Mesendoderm (in vitro differentiated cells): Measurements from ENCODE around the gene MAPK10.

Source experiments
- DNase-seq: peaks from one replicate; pipeline ENCODE4 v3.0.0; 2013
- H2AK5ac ChIP-seq: 2 replicates; pipeline ENCODE4 v1.6.1; 2013; ENCODE audit warnings: low read length, inconsistent platforms
- H2BK120ac ChIP-seq: 2 replicates; pipeline ENCODE4 v1.6.1; 2013; ENCODE audit warnings: low read depth, mild to moderate bottlenecking, low read length, moderate library complexity, mixed read lengths
- H2BK15ac ChIP-seq: replicated peaks from 2 replicates; pipeline ENCODE4 v1.6.1; 2013; ENCODE audit warnings: low read depth, mild to moderate bottlenecking, moderate library complexity
- H2BK5ac ChIP-seq: 2 replicates; pipeline ENCODE4 v1.6.1; 2013; ENCODE audit warnings: low read length, inconsistent platforms
- H3K18ac ChIP-seq: 2 replicates; pipeline ENCODE4 v1.6.1; 2013; ENCODE audit warnings: mild to moderate bottlenecking, low read length, mixed read lengths
- H3K23ac ChIP-seq: one replicate; pipeline ENCODE4 v1.6.1; 2013; ENCODE audit warnings: low read length
- H3K27ac ChIP-seq: 2 replicates; pipeline ENCODE4 v1.5.1; 2013; ENCODE audit warnings: low read depth, mild to moderate bottlenecking, inconsistent platforms, low read length, moderate library complexity
- H3K27me3 ChIP-seq: 2 replicates; pipeline ENCODE4 v1.6.1; 2013; ENCODE audit warnings: low read length, control low read depth, mild to moderate bottlenecking, inconsistent platforms; ENCODE audit not compliant: insufficient read depth, poor library complexity
- H3K36me3 ChIP-seq: 2 replicates; pipeline ENCODE4 v1.6.1; 2013; ENCODE audit warnings: low read length, inconsistent platforms; ENCODE audit not compliant: control insufficient read depth, insufficient read depth
- H3K4ac ChIP-seq: one replicate; pipeline ENCODE4 v1.6.1; 2013; ENCODE audit warnings: low read depth, mild to moderate bottlenecking, low read length, moderate library complexity
- H3K4me1 ChIP-seq: 2 replicates; pipeline ENCODE4 v1.6.1; 2013; ENCODE audit warnings: low read depth, low read length, inconsistent platforms; ENCODE audit not compliant: control insufficient read depth
- H3K4me2 ChIP-seq: 2 replicates; pipeline ENCODE4 v1.6.1; 2013; ENCODE audit warnings: low read length
- H3K4me3 ChIP-seq: 2 replicates; pipeline ENCODE4 v1.5.1; 2013; ENCODE audit warnings: mild to moderate bottlenecking, low read length
- H3K56ac ChIP-seq: one replicate; pipeline ENCODE4 v1.6.1; 2013; ENCODE audit warnings: low read length
- H3K79me1 ChIP-seq: 2 replicates; pipeline ENCODE4 v1.6.1; 2013; ENCODE audit warnings: low read length, inconsistent platforms
- H3K79me2 ChIP-seq: 2 replicates; pipeline ENCODE4 v1.6.1; 2013; ENCODE audit warnings: mild to moderate bottlenecking, low read length; ENCODE audit not compliant: control insufficient read depth, insufficient read depth
- H3K9ac ChIP-seq: 2 replicates; pipeline ENCODE4 v1.6.1; 2013; ENCODE audit warnings: low read length, inconsistent platforms
- H4K5ac ChIP-seq: one replicate; pipeline ENCODE4 v1.6.1; 2013; ENCODE audit warnings: low read length
- H4K8ac ChIP-seq: one replicate; pipeline ENCODE4 v1.6.1; 2013; ENCODE audit warnings: low read depth, mild to moderate bottlenecking, control low read depth, low read length, moderate library complexity
- WGBS: extraction: QIAGEN DNeasy Blood & Tissue Kit; methylation state at CpG from one replicate; pipeline ENCODE4 v1.1.7; 2013; ENCODE audit warnings: low lambda C conversion rate, missing lambda C conversion rate; ENCODE audit not compliant: insufficient coverage; ENCODE audit errors: extremely low coverage; 5-methylcytosine and 5-hydroxymethylcytosine counted together

The MAPK10 gene

DNA sequence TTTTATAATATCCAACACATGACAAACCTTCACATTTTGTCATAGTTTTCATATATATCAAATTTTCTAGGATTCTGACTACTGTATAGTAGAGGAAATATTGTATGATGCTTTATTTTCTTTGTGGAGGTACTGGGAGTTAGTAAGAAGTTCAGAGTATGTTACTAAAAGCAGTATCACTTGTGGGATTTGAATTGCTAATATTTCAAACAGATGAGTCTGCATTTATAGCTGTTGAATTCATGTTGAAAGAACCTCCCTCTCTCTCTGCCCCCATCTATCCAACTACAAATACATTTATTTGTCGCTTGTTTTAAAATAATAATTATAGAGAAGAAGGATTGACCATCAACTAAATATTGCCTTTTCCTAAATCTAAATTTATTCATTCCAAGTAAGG, 29.8 kb upstream of the MAPK10 start:
- no peak overlapping the region for H3K9ac ChIP-seq
- no peak overlapping the region for H4K8ac ChIP-seq
- WGBS, result no CpG with 5 or more reads among the region's 1 CpG

DNA sequence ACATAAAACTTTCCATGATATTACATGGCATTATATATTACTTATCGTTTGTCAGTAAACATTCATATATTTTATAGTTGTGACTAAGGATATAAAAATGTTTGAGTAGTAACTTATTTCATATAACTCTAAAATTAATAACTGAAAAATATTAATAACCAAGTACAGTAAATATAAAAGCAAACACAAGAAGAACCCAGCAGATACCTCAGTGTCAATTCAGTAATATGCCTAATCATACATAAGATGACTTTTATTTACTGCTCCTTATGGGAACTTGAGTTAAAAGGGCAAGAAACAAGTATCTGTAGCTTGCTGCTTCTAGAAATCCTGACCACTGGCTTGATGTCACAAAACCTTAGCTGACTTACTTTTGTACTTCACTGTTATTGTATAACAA, 28.4 kb upstream of the MAPK10 start:
- Histone ChIP-seq H3K56ac (no peak overlapping the region), H4K8ac (no peak overlapping the region), H4K5ac (no peak overlapping the region), H3K79me1 (no peaks in the 10 kb centered on the region), H3K18ac (no peak overlapping the region), H3K4me3 (no peak overlapping the region), H3K4me2 (no peak overlapping the region), H3K27me3 (no peaks in the 10 kb centered on the region), H3K23ac (no peak overlapping the region), H2BK5ac (no peak overlapping the region), H3K36me3 (no peaks in the 10 kb centered on the region), H2BK120ac (no peak overlapping the region), H2AK5ac (no peak overlapping the region), H3K27ac (no peak overlapping the region), H3K4me1 (peaks cover 8% of the 10 kb centered on the region), H3K4ac (no peak overlapping the region), H3K9ac (no peak overlapping the region), H2BK15ac (no peak overlapping the region), H3K79me2 (no peaks in the 10 kb centered on the region)
- DNase-seq, result no peak
- WGBS, result no CpG with 5 or more reads among the region's 1 CpG

More for the DNA sequence above, 29.8 kb upstream of the MAPK10 start:
- no peak overlapping the region for H2BK15ac ChIP-seq
- H3K27me3 ChIP-seq, result no peaks in the 10 kb centered on the region
- DNase-seq, result no peak
- no peak overlapping the region for H3K4ac ChIP-seq
- H3K23ac ChIP-seq, result no peak overlapping the region
- H3K27ac ChIP-seq, result no peak overlapping the region
- H3K4me3 ChIP-seq, result no peak overlapping the region
- no peak overlapping the region for H4K5ac ChIP-seq
- H3K56ac ChIP-seq, result no peak overlapping the region
- no peaks in the 10 kb centered on the region for H3K79me1 ChIP-seq
- no peak overlapping the region for H3K4me2 ChIP-seq
- H3K4me1 ChIP-seq, result peaks cover 8% of the 10 kb centered on the region
- H3K79me2 ChIP-seq, result no peaks in the 10 kb centered on the region
- no peaks in the 10 kb centered on the region for H3K36me3 ChIP-seq
- no peak overlapping the region for H2AK5ac ChIP-seq
- no peak overlapping the region for H3K18ac ChIP-seq
- H2BK5ac ChIP-seq, result no peak overlapping the region
- no peak overlapping the region for H2BK120ac ChIP-seq

DNA sequence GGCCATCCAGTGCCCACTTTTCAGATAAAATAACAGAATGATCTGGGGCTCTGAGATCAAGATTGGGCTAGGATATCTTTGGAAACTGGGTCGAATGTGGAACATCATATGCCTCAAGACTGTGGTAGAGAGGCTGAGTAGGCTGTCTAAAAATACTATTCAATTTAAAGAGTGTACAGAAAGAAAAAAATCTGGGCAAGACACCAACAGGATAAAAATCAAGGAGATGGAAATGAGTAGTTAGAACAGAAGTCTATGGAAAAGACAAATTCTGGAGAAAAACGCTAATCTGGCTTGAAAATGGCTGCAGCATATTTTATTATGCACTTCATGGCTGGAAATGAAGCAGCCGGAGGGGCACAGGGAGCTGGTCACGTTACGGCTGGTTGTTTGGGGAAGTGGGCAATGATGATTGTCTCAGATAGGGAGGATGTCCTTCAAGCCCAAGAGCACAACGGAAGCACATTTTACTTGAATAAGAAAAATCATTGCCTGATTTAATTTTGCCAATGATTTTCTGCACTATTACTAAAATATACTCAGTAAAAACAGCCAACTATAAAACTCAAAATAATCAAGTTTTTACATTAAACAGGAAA, 27.1 kb upstream of the MAPK10 start:
- H2BK15ac ChIP-seq, result peak overlapping the region; percentile 96
- H3K79me1 ChIP-seq, result no peaks in the 10 kb centered on the region
- WGBS, result no CpG with 5 or more reads among the region's 6 CpGs
- H3K56ac ChIP-seq, result no peak overlapping the region
- no peak overlapping the region for H3K4me3 ChIP-seq
- no peak overlapping the region for H3K4ac ChIP-seq
- no peaks in the 10 kb centered on the region for H3K27me3 ChIP-seq
- no peak for DNase-seq
- H3K9ac ChIP-seq, result no peak overlapping the region
- no peaks in the 10 kb centered on the region for H3K36me3 ChIP-seq
- H2BK5ac ChIP-seq, result no peak overlapping the region
- no peak overlapping the region for H4K5ac ChIP-seq
- H3K23ac ChIP-seq, result no peak overlapping the region
- no peak overlapping the region for H2AK5ac ChIP-seq
- no peak overlapping the region for H3K27ac ChIP-seq
- H4K8ac ChIP-seq, result no peak overlapping the region
- H3K4me2 ChIP-seq, result no peak overlapping the region
- H3K18ac ChIP-seq, result peak overlapping the region; percentile 18
- no peaks in the 10 kb centered on the region for H3K79me2 ChIP-seq
- H3K4me1 ChIP-seq, result peaks cover 8% of the 10 kb centered on the region
- H2BK120ac ChIP-seq, result peak overlapping the region; percentile 10

DNA sequence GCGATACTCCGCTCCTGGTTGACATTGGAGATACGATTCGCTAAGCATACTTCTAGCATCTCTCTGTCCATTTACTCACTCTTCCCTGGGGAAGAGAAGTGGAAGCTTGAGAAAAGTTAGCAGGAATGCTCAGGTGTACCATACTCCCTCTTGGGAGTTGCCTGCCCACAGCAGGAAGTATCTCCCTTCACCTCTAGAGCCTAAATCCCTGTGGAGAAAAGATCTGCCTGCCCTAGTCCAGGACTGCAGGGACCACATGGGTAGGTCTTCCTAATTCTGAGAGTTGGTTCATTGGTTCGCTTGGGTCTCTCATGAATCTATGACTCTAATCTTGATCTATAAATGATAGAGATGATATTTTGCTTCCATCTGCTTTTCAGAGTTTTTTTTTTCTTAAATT, 26.3 kb upstream of the MAPK10 start:
- Histone ChIP-seq H3K79me2 (no peaks in the 10 kb centered on the region), H3K9ac (no peak overlapping the region), H4K5ac (no peak overlapping the region), H4K8ac (no peak overlapping the region), H2AK5ac (no peak overlapping the region), H3K4me2 (no peak overlapping the region), H3K4ac (no peak overlapping the region), H3K56ac (peak overlapping the region; percentile 22), H3K27me3 (no peaks in the 10 kb centered on the region), H3K36me3 (no peaks in the 10 kb centered on the region), H2BK15ac (peak overlapping the region; percentile 98), H3K4me1 (peaks cover 7% of the 10 kb centered on the region), H3K4me3 (no peak overlapping the region), H3K18ac (no peak overlapping the region), H2BK5ac (no peak overlapping the region), H2BK120ac (no peak overlapping the region), H3K79me1 (no peaks in the 10 kb centered on the region), H3K23ac (no peak overlapping the region), H3K27ac (no peak overlapping the region)
- no CpG with 5 or more reads among the region's 5 CpGs for WGBS
- peak; percentile 32 for DNase-seq

DNA sequence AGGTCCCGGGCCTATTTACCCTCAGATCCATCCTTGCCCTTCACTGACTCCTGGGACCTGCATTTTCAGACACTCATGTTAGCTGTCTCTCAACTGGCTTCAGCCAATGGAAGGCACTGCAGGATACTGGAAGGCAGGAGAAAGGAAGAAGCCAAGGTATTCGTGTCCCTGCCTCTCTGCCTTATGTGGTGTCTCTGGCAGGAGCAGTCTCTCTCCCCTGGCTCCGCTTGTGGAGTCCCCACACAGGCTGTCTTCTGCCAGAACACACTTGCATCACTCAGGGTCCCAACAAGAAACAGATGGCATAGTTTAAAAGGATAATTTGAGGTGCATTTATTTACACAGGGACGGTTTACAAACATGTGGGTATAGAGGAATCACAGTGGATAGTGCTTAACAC, 21.6 kb upstream of the MAPK10 start:
- H3K4me2 ChIP-seq, result no peak overlapping the region
- H3K36me3 ChIP-seq, result no peaks in the 10 kb centered on the region
- no peak overlapping the region for H2AK5ac ChIP-seq
- H3K27ac ChIP-seq, result no peak overlapping the region
- H2BK15ac ChIP-seq, result no peak overlapping the region
- no peaks in the 10 kb centered on the region for H3K4me1 ChIP-seq
- H3K18ac ChIP-seq, result no peak overlapping the region
- H2BK5ac ChIP-seq, result no peak overlapping the region
- no peak overlapping the region for H3K9ac ChIP-seq
- no peaks in the 10 kb centered on the region for H3K79me1 ChIP-seq
- no peak for DNase-seq
- H2BK120ac ChIP-seq, result no peak overlapping the region
- no peak overlapping the region for H4K5ac ChIP-seq
- no peak overlapping the region for H3K56ac ChIP-seq
- no peak overlapping the region for H4K8ac ChIP-seq
- H3K79me2 ChIP-seq, result no peaks in the 10 kb centered on the region
- H3K4me3 ChIP-seq, result no peak overlapping the region
- no peak overlapping the region for H3K4ac ChIP-seq
- no CpG with 5 or more reads among the region's 4 CpGs for WGBS
- H3K23ac ChIP-seq, result no peak overlapping the region
- H3K27me3 ChIP-seq, result no peaks in the 10 kb centered on the region

DNA sequence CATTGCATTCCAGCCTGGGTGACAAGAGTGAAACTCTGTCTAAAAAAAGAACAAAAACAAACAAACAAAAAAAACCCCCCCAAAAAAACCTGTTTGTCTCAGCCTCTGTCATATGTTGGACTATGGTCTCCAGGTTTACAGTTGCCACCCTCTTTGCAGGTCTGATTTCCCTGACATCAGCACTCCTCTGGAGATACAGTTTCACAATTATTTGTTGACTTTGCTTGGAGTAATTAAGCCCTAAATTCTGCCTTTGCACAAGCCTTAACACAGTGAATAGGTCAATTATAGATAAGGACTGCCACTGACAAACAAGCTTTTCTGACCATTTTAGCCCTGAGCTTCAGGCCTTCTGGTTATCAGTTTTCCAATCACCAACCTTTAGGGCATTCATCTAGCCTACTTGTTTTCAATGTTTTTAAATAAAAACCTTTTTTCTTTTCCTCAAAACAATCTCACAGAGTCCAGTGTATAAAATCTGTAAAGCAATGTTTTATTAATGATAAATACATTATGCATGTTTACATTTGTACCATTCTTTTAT, 20.4 kb upstream of the MAPK10 start:
- H3K4me2 ChIP-seq, result no peak overlapping the region
- no peaks in the 10 kb centered on the region for H3K27me3 ChIP-seq
- H2AK5ac ChIP-seq, result no peak overlapping the region
- no peak overlapping the region for H3K9ac ChIP-seq
- H3K18ac ChIP-seq, result no peak overlapping the region
- H2BK120ac ChIP-seq, result no peak overlapping the region
- no peak overlapping the region for H3K23ac ChIP-seq
- no peak overlapping the region for H4K5ac ChIP-seq
- no peak overlapping the region for H3K56ac ChIP-seq
- no peak overlapping the region for H3K4ac ChIP-seq
- no peak overlapping the region for H2BK15ac ChIP-seq
- H3K79me1 ChIP-seq, result no peaks in the 10 kb centered on the region
- no peak overlapping the region for H3K27ac ChIP-seq
- H3K36me3 ChIP-seq, result no peaks in the 10 kb centered on the region
- no peak overlapping the region for H3K4me3 ChIP-seq
- no peaks in the 10 kb centered on the region for H3K4me1 ChIP-seq
- no peaks in the 10 kb centered on the region for H3K79me2 ChIP-seq
- DNase-seq, result no peak
- no peak overlapping the region for H2BK5ac ChIP-seq
- no peak overlapping the region for H4K8ac ChIP-seq
